ENCODE measurements around the gene STX5. TPM values are rescaled to one million over a fixed set of nuclear protein-coding genes. Genes with fewer than 3 reads are reported as not detected.

The STX5 gene
- total and polyA plus RNA-seq, 10 of the 15 experiments (the other 5 are each of a cell fraction or from before 2014, with no cell fraction given) = 3.8 to 35.4 (median 27.4) TPM

GRCh38 chr11:62823677-62824076 is 8.2 kb downstream of the STX5 start (continued):
- TF ChIP-seq EGR1 (IDR thresholded peaks at IDR 0.05; ENCODE audit: borderline replicate concordance in 1 of 2, low read depth in 2 of 2, low read length in 2 of 2) = no peak
- TF ChIP-seq CEBPZ (IDR thresholded peaks at IDR 0.05; ENCODE audit: low read depth, low read length) = no peak
- TF ChIP-seq, protein P1, sequence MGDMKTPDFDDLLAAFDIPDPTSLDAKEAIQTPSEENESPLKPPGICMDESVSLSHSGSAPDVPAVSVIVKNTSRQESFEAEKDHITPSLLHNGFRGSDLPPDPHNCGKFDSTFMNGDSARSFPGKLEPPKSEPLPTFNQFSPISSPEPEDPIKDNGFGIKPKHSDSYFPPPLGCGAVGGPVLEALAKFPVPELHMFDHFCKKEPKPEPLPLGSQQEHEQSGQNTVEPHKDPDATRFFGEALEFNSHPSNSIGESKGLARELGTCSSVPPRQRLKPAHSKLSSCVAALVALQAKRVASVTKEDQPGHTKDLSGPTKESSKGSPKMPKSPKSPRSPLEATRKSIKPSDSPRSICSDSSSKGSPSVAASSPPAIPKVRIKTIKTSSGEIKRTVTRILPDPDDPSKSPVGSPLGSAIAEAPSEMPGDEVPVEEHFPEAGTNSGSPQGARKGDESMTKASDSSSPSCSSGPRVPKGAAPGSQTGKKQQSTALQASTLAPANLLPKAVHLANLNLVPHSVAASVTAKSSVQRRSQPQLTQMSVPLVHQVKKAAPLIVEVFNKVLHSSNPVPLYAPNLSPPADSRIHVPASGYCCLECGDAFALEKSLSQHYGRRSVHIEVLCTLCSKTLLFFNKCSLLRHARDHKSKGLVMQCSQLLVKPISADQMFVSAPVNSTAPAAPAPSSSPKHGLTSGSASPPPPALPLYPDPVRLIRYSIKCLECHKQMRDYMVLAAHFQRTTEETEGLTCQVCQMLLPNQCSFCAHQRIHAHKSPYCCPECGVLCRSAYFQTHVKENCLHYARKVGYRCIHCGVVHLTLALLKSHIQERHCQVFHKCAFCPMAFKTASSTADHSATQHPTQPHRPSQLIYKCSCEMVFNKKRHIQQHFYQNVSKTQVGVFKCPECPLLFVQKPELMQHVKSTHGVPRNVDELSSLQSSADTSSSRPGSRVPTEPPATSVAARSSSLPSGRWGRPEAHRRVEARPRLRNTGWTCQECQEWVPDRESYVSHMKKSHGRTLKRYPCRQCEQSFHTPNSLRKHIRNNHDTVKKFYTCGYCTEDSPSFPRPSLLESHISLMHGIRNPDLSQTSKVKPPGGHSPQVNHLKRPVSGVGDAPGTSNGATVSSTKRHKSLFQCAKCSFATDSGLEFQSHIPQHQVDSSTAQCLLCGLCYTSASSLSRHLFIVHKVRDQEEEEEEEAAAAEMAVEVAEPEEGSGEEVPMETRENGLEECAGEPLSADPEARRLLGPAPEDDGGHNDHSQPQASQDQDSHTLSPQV (IDR thresholded peaks at IDR 0.05) = no peak
- no peak for TF ChIP-seq CBFB (IDR thresholded peaks at IDR 0.05; ENCODE audit: low read depth)
- no peak for TF ChIP-seq BMI1 (IDR thresholded peaks at IDR 0.05; ENCODE audit: borderline replicate concordance)
- no peak for TF ChIP-seq HDGF (IDR thresholded peaks at IDR 0.05)
- TF ChIP-seq, protein P2, sequence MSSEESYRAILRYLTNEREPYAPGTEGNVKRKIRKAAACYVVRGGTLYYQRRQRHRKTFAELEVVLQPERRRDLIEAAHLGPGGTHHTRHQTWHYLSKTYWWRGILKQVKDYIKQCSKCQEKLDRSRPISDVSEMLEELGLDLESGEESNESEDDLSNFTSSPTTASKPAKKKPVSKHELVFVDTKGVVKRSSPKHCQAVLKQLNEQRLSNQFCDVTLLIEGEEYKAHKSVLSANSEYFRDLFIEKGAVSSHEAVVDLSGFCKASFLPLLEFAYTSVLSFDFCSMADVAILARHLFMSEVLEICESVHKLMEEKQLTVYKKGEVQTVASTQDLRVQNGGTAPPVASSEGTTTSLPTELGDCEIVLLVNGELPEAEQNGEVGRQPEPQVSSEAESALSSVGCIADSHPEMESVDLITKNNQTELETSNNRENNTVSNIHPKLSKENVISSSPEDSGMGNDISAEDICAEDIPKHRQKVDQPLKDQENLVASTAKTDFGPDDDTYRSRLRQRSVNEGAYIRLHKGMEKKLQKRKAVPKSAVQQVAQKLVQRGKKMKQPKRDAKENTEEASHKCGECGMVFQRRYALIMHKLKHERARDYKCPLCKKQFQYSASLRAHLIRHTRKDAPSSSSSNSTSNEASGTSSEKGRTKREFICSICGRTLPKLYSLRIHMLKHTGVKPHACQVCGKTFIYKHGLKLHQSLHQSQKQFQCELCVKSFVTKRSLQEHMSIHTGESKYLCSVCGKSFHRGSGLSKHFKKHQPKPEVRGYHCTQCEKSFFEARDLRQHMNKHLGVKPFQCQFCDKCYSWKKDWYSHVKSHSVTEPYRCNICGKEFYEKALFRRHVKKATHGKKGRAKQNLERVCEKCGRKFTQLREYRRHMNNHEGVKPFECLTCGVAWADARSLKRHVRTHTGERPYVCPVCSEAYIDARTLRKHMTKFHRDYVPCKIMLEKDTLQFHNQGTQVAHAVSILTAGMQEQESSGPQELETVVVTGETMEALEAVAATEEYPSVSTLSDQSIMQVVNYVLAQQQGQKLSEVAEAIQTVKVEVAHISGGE (CRISPR knock-in tag; IDR thresholded peaks at IDR 0.05) = no peak
- TF ChIP-seq BRCA1 (IDR thresholded peaks at IDR 0.05; ENCODE audit: low read depth, low read length) = no peak
- no peak for TF ChIP-seq POLR2AphosphoS2 (IDR thresholded peaks at IDR 0.05; ENCODE audit: low read depth, low read length)
- TF ChIP-seq, protein P3, sequence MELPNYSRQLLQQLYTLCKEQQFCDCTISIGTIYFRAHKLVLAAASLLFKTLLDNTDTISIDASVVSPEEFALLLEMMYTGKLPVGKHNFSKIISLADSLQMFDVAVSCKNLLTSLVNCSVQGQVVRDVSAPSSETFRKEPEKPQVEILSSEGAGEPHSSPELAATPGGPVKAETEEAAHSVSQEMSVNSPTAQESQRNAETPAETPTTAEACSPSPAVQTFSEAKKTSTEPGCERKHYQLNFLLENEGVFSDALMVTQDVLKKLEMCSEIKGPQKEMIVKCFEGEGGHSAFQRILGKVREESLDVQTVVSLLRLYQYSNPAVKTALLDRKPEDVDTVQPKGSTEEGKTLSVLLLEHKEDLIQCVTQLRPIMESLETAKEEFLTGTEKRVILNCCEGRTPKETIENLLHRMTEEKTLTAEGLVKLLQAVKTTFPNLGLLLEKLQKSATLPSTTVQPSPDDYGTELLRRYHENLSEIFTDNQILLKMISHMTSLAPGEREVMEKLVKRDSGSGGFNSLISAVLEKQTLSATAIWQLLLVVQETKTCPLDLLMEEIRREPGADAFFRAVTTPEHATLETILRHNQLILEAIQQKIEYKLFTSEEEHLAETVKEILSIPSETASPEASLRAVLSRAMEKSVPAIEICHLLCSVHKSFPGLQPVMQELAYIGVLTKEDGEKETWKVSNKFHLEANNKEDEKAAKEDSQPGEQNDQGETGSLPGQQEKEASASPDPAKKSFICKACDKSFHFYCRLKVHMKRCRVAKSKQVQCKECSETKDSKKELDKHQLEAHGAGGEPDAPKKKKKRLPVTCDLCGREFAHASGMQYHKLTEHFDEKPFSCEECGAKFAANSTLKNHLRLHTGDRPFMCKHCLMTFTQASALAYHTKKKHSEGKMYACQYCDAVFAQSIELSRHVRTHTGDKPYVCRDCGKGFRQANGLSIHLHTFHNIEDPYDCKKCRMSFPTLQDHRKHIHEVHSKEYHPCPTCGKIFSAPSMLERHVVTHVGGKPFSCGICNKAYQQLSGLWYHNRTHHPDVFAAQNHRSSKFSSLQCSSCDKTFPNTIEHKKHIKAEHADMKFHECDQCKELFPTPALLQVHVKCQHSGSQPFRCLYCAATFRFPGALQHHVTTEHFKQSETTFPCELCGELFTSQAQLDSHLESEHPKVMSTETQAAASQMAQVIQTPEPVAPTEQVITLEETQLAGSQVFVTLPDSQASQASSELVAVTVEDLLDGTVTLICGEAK (IDR thresholded peaks at IDR 0.05; ENCODE audit: borderline replicate concordance) = no peak
